Activated CD4-positive, alpha-beta memory T cell treated with anti-CD3 and anti-CD28 coated beads for 36 hours (primary cell): ENCODE results near the gene TBPL2. TPM values are rescaled to one million over a fixed set of nuclear protein-coding genes. Genes with fewer than 3 reads are reported as not detected.
A peak's percentile ranks its signal among the peaks of the same experiment; 100 is the strongest.

Experiments
- CTCF ChIA-PET: fragments of 350-600 bp; sonication (Branson Sonifier 250); formaldehyde crosslinking; loops from one replicate; lab custom pipeline; 2021; ENCODE audit warnings: antibody characterized with exemption, inconsistent platforms; lab: Charles Lee
- POLR2A ChIA-PET: fragments of 350-600 bp; sonication (Branson Sonifier 250); formaldehyde crosslinking; loops from one replicate; lab custom pipeline; 2021; ENCODE audit warnings: antibody characterized with exemption; lab: Charles Lee
- DNase-seq: peaks from one replicate; pipeline ENCODE4 v3.0.0-alpha.2; 2020
- H3K27ac Mint-ChIP-seq: one replicate; pipeline ENCODE4 v1.8.0; 2021; ENCODE audit warnings: mixed read lengths
- H3K27me3 Mint-ChIP-seq: one replicate; pipeline ENCODE4 v1.8.0; 2021; ENCODE audit warnings: mixed read lengths
- H3K36me3 Mint-ChIP-seq: one replicate; pipeline ENCODE4 v1.8.0; 2021; ENCODE audit warnings: mixed read lengths
- H3K4me1 Mint-ChIP-seq: one replicate; pipeline ENCODE4 v1.8.0; 2021; ENCODE audit warnings: low read depth, mixed read lengths
- H3K4me3 Mint-ChIP-seq: one replicate; pipeline ENCODE4 v1.8.0; 2021; ENCODE audit warnings: mild to moderate bottlenecking, mixed read lengths
- H3K9me3 Mint-ChIP-seq: one replicate; pipeline ENCODE4 v1.8.0; 2021; ENCODE audit warnings: mixed read lengths
- intact Hi-C: fragments of 100-400 bp; cut with micrococcal nuclease; formaldehyde crosslinking; loops from one replicate; pipeline ENCODE4 v1.15.1; 2023
- total RNA-seq, 2 experiments: library from RNA; stranded (reverse); gene quantifications; one replicate each; pipeline ENCODE4 v1.2.3, GENCODE V29; 2021

The TBPL2 gene
- total RNA-seq, 2 experiments from 2014 or later = not detected

- no peak for DNase-seq
- Mint-ChIP-seq H3K27ac (no peak overlapping the region), H3K36me3 (no peaks in the 10 kb centered on the region), H3K27me3 (peaks cover 13% of the 10 kb centered on the region), H3K9me3 (no peaks in the 10 kb centered on the region), H3K4me1 (peaks cover 16% of the 10 kb centered on the region), H3K4me3 (no peak overlapping the region)
- CTCF ChIA-PET = interaction anchor here (2.1 kb wide), 1 partner anchor 9 kb away, joined by 10 read pairs; no protein-coding TSS in a partner anchor
- intact Hi-C loops = no loop called here
- POLR2A ChIA-PET = no interaction called here
These were observed 14.0 kb upstream of the TBPL2 start for GRCh38 chr14:55454264-55455002.

- DNase-seq = no peak
- POLR2A ChIA-PET = no interaction called here
- no peaks in the 10 kb centered on the region for H3K36me3 Mint-ChIP-seq
- H3K9me3 Mint-ChIP-seq = no peaks in the 10 kb centered on the region
- CTCF ChIA-PET = interaction anchor here (0.7 kb wide), 1 partner anchor 1465 kb away, joined by 3 read pairs; no protein-coding TSS in a partner anchor
- H3K27ac Mint-ChIP-seq = no peak overlapping the region
- intact Hi-C loops = no loop called here
- H3K4me1 Mint-ChIP-seq = peaks cover 14% of the 10 kb centered on the region
- H3K4me3 Mint-ChIP-seq = no peak overlapping the region
- peaks cover 13% of the 10 kb centered on the region for H3K27me3 Mint-ChIP-seq
These were observed 11.5 kb upstream of the TBPL2 start for GRCh38 chr14:55451950-55452349.

GRCh38 chr14:55451398-55451797, 11.0 kb upstream of the TBPL2 start:
- Mint-ChIP-seq H3K4me3 (no peak overlapping the region), H3K36me3 (no peaks in the 10 kb centered on the region)

GRCh38 chr14:55450987-55451386, 10.6 kb upstream of the TBPL2 start:
- peaks cover 23% of the 10 kb centered on the region for H3K4me1 Mint-ChIP-seq
- no peaks in the 10 kb centered on the region for H3K36me3 Mint-ChIP-seq
- no peaks in the 10 kb centered on the region for H3K9me3 Mint-ChIP-seq
- H3K27me3 Mint-ChIP-seq = peaks cover 13% of the 10 kb centered on the region
- intact Hi-C loops = no loop called here
- H3K4me3 Mint-ChIP-seq = no peak overlapping the region
- no peak for DNase-seq
- ChIA-PET CTCF (interaction anchor here (0.6 to 1.0 kb wide), 2 partner anchors 13 to 214 kb away, joined by 3 read pairs; no protein-coding TSS in a partner anchor), POLR2A (no interaction called here)
- H3K27ac Mint-ChIP-seq = no peak overlapping the region

More at GRCh38 chr14:55451398-55451797, 11.0 kb upstream of the TBPL2 start:
- CTCF ChIA-PET = no interaction called here
- POLR2A ChIA-PET = no interaction called here
- no peaks in the 10 kb centered on the region for H3K9me3 Mint-ChIP-seq
- no peak for DNase-seq
- peaks cover 19% of the 10 kb centered on the region for H3K4me1 Mint-ChIP-seq
- peaks cover 13% of the 10 kb centered on the region for H3K27me3 Mint-ChIP-seq
- intact Hi-C loops = no loop called here
- no peak overlapping the region for H3K27ac Mint-ChIP-seq

DNA sequence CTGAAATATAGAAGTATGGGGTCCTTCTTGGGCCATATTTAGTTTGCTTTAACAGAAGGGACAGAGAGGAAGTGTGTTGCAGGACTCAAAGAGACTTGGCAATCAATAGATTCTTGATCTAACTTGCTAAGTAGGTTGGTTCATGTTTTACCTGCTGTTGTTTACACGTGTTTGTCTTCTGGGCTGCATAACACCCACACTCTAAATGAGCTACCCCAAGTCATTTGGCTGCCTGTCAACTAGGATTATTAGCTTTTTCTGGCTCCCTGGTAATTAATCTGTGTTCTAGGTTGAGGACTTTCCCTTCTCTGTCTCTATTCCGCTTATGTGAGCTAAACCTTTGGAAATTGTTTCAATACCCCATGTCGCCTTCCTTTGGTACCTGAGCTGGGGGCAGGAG, 10.1 kb upstream of the TBPL2 start:
- POLR2A ChIA-PET = no interaction called here
- H3K4me1 Mint-ChIP-seq = peaks cover 23% of the 10 kb centered on the region
- DNase-seq = no peak
- peaks cover 13% of the 10 kb centered on the region for H3K27me3 Mint-ChIP-seq
- no peak overlapping the region for H3K4me3 Mint-ChIP-seq
- no peak overlapping the region for H3K27ac Mint-ChIP-seq
- intact Hi-C loops = no loop called here
- no peaks in the 10 kb centered on the region for H3K36me3 Mint-ChIP-seq
- no peaks in the 10 kb centered on the region for H3K9me3 Mint-ChIP-seq
- CTCF ChIA-PET = interaction anchor here (0.6 to 1.0 kb wide), 3 partner anchors 12 to 216 kb away, joined by 3 read pairs; no protein-coding TSS in a partner anchor

DNA sequence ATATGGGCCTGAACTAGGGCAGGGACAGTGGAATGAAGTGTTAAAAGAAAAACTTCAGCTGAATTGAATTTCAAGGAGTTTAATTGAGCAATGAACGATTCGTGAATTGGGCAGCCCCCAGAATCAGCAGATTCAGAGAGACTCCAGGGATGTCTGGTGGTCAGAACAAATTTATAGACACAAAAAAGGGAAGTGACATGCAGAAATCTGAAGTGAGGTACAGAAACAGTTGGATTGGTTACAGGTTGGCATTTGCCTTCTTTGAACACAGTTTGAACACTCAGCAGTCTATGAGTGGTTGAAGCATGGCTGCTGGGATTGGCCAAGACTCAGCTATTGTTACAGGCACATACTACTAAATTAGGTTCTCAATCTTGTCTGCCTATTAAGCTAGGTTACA, 9.7 kb upstream of the TBPL2 start:
- no peak overlapping the region for H3K27ac Mint-ChIP-seq
- CTCF ChIA-PET = interaction anchor here (0.7 to 1.0 kb wide), 2 partner anchors 12 to 216 kb away, joined by 3 read pairs; no protein-coding TSS in a partner anchor
- DNase-seq = no peak
- H3K27me3 Mint-ChIP-seq = peaks cover 13% of the 10 kb centered on the region
- H3K4me1 Mint-ChIP-seq = peaks cover 23% of the 10 kb centered on the region
- no peak overlapping the region for H3K4me3 Mint-ChIP-seq
- intact Hi-C loops = no loop called here
- no peaks in the 10 kb centered on the region for H3K9me3 Mint-ChIP-seq
- POLR2A ChIA-PET = no interaction called here
- no peaks in the 10 kb centered on the region for H3K36me3 Mint-ChIP-seq

- H3K9me3 Mint-ChIP-seq = no peaks in the 10 kb centered on the region
These were observed 8.7 kb upstream of the TBPL2 start for GRCh38 chr14:55449116-55449515.

GRCh38 chr14:55448141-55448614, 7.8 kb upstream of the TBPL2 start:
- CTCF ChIA-PET = interaction anchor here (0.6 to 3.0 kb wide), 6 partner anchors 10 to 560 kb away, joined by 3 to 36 read pairs (median 8); no protein-coding TSS in a partner anchor
- Mint-ChIP-seq H3K4me1 (peaks cover 23% of the 10 kb centered on the region), H3K27ac (no peak overlapping the region), H3K4me3 (no peak overlapping the region), H3K9me3 (no peaks in the 10 kb centered on the region), H3K36me3 (no peaks in the 10 kb centered on the region), H3K27me3 (peaks cover 2% of the 10 kb centered on the region)
- intact Hi-C loops = loop anchor here (1.0 to 10.0 kb wide), 6 partner anchors 10 to 1024 kb away; partner anchors contain the start of gene KTN1
- peak; percentile 65 for DNase-seq
- POLR2A ChIA-PET = no interaction called here

More at GRCh38 chr14:55449116-55449515, 8.7 kb upstream of the TBPL2 start:
- intact Hi-C loops = loop anchor here (5.0 to 10.0 kb wide), 5 partner anchors 133 to 1023 kb away; partner anchors contain the start of gene KTN1
- Mint-ChIP-seq H3K36me3 (no peaks in the 10 kb centered on the region), H3K27me3 (peaks cover 7% of the 10 kb centered on the region), H3K27ac (no peak overlapping the region), H3K4me1 (peaks cover 23% of the 10 kb centered on the region), H3K4me3 (no peak overlapping the region)
- CTCF ChIA-PET = interaction anchor here (0.5 to 0.6 kb wide), 4 partner anchors 14 to 356 kb away, joined by 3 read pairs; no protein-coding TSS in a partner anchor
- POLR2A ChIA-PET = no interaction called here
- no peak for DNase-seq

- H3K36me3 Mint-ChIP-seq = no peaks in the 10 kb centered on the region
- CTCF ChIA-PET = interaction anchor here (0.5 to 3.0 kb wide), 56 partner anchors 8 to 1035 kb away, joined by 3 to 36 read pairs (median 4); no protein-coding TSS in a partner anchor
- H3K4me3 Mint-ChIP-seq = no peak overlapping the region
- no peak for DNase-seq
- POLR2A ChIA-PET = interaction anchor here (0.6 to 0.7 kb wide), 2 partner anchors 72 to 286 kb away, joined by 3 to 6 read pairs; no protein-coding TSS in a partner anchor
- no peak overlapping the region for H3K27ac Mint-ChIP-seq
- no peaks in the 10 kb centered on the region for H3K9me3 Mint-ChIP-seq
- no peaks in the 10 kb centered on the region for H3K27me3 Mint-ChIP-seq
- peaks cover 23% of the 10 kb centered on the region for H3K4me1 Mint-ChIP-seq
- intact Hi-C loops = loop anchor here (5.0 to 10.0 kb wide), 5 partner anchors 135 to 1025 kb away; partner anchors contain the start of gene KTN1
These were observed 6.4 kb upstream of the TBPL2 start for GRCh38 chr14:55446833-55447232.

DNA sequence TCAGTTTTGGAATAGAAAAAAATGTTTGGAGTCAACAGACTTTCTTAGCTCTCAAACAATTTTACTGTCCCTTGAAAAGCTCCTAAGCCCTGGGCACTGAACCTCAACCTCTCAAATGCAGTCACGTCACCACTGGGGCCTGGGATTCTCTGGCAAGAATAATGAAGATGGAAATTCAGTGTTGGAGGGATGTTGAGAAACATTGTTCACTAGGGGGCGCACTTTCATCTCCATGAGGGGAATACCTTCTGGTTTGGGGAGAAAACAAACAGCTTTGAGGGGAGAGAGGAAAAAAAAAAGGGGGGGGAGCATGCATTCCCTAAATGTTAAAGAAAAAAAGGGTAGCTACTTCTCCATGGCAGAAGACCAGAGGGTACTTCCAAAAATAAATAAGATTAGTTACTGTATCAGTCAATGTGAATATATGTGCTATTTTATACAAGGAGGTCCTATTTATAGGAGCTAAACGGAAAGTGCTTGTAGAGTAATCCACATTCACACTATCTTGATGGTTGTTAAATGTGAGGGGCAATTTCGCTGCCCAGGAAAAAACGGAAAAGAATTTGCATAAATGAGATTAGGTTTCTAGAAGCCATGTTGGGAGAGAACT, 5.8 kb upstream of the TBPL2 start:
- Mint-ChIP-seq H3K27me3 (no peaks in the 10 kb centered on the region), H3K4me1 (peaks cover 23% of the 10 kb centered on the region), H3K27ac (no peak overlapping the region), H3K9me3 (no peaks in the 10 kb centered on the region), H3K4me3 (no peak overlapping the region), H3K36me3 (no peaks in the 10 kb centered on the region)
- CTCF ChIA-PET = interaction anchor here (0.5 to 3.0 kb wide), 57 partner anchors 8 to 1036 kb away, joined by 3 to 36 read pairs (median 4); no protein-coding TSS in a partner anchor
- intact Hi-C loops = loop anchor here (5.0 to 10.0 kb wide), 5 partner anchors 136 to 1026 kb away; partner anchors contain the start of gene KTN1
- POLR2A ChIA-PET = no interaction called here
- DNase-seq = peak; percentile 59

- Mint-ChIP-seq H3K27ac (no peak overlapping the region), H3K4me3 (no peak overlapping the region), H3K36me3 (no peaks in the 10 kb centered on the region), H3K27me3 (no peaks in the 10 kb centered on the region), H3K4me1 (peaks cover 3% of the 10 kb centered on the region), H3K9me3 (no peaks in the 10 kb centered on the region)
- ChIA-PET CTCF (interaction anchor here (1.3 kb wide), 2 partner anchors 13 to 20 kb away, joined by 3 read pairs; no protein-coding TSS in a partner anchor), POLR2A (no interaction called here)
- intact Hi-C loops = loop anchor here (10.0 kb wide), 3 partner anchors 254 to 904 kb away; no protein-coding TSS in a partner anchor
- DNase-seq = no peak
These were observed 870 bp upstream of the TBPL2 start for GRCh38 chr14:55441286-55441685.
